ENCODE data around the gene SIRT3.

- TF ChIP-seq ARNTL (CRISPR knock-in tag; IDR thresholded peaks at IDR 0.05; ENCODE audit: borderline replicate concordance, low read depth): no peak
- TF ChIP-seq PPARA (CRISPR knock-in tag; IDR thresholded peaks at IDR 0.05; ENCODE audit: borderline replicate concordance): no peak
- no peak for TF ChIP-seq RARB (CRISPR knock-in tag; IDR thresholded peaks at IDR 0.05)
- TF ChIP-seq POU6F1 (CRISPR knock-in tag; IDR thresholded peaks at IDR 0.05; ENCODE audit: borderline replicate concordance, low read depth): no peak
- TF ChIP-seq PATZ1 (CRISPR knock-in tag; IDR thresholded peaks at IDR 0.05; ENCODE audit: borderline replicate concordance): no peak
- TF ChIP-seq TCF4 (CRISPR knock-in tag; IDR thresholded peaks at IDR 0.05; ENCODE audit: borderline replicate concordance): no peak
- TF ChIP-seq TOX (CRISPR knock-in tag; IDR thresholded peaks at IDR 0.05; ENCODE audit: borderline replicate concordance): no peak
- TF ChIP-seq ZNF565 (CRISPR knock-in tag; conservative IDR thresholded peaks at IDR 0.05; ENCODE audit: low read depth): no peak
- TF ChIP-seq CSRNP3 (CRISPR knock-in tag; IDR thresholded peaks at IDR 0.05): no peak
- no peak for TF ChIP-seq CSDC2 (CRISPR knock-in tag; IDR thresholded peaks at IDR 0.05)
- no peak for TF ChIP-seq OSR1 (CRISPR knock-in tag; IDR thresholded peaks at IDR 0.05)
- TF ChIP-seq ZFP30 (CRISPR knock-in tag; IDR thresholded peaks at IDR 0.05): no peak
- no peak for TF ChIP-seq ZFP3 (CRISPR knock-in tag; IDR thresholded peaks at IDR 0.05)
- TF ChIP-seq BACH2 (CRISPR knock-in tag; IDR thresholded peaks at IDR 0.05; ENCODE audit: borderline replicate concordance): no peak
Observed at GRCh38 chr11:221998-222789, 13.9 kb downstream of the SIRT3 start.

Measured in SK-N-SH treated with all-trans-retinoic acid at 6 μM for 48 hours (cell line).